GM23338 (cell line): Measurements from ENCODE around the gene PHF5A. TPM values are rescaled to one million over a fixed set of nuclear protein-coding genes. Genes with fewer than 3 reads are reported as not detected.

ENCODE experiments used
- ATAC-seq: fragments of 200-7000 bp; cut with Tn5 transposase; 3 replicates; pipeline ENCODE4 v1.9.1; 2020
- DNase-seq: peaks from one replicate; pipeline ENCODE4 v3.0.0-alpha.2; 2015; ENCODE audit warnings: low spot score
- H2AFZ ChIP-seq: fragments of 200-600 bp; sonication (generic); 2 replicates; pipeline ENCODE4 v1.8.0; 2016; ENCODE audit warnings: antibody characterized with exemption, mild to moderate bottlenecking, moderate library complexity
- H3F3A ChIP-seq: fragments of 200-600 bp; sonication (generic); replicated peaks from 2 replicates; pipeline ENCODE4 v1.8.0; 2017; ENCODE audit warnings: antibody characterized with exemption, mixed run types, low read depth
- H3K27ac ChIP-seq: fragments of 200-600 bp; sonication (generic); 2 replicates; pipeline ENCODE4 v1.6.1; 2016; ENCODE audit warnings: low read depth
- H3K27me3 ChIP-seq: fragments of 200-600 bp; sonication (generic); 2 replicates; pipeline ENCODE4 v1.8.0; 2016; ENCODE audit warnings: mild to moderate bottlenecking, mixed run types, moderate library complexity; ENCODE audit not compliant: insufficient read depth
- H3K36me3 ChIP-seq: fragments of 200-600 bp; sonication (generic); 2 replicates; pipeline ENCODE4 v1.8.0; 2016; ENCODE audit warnings: mild to moderate bottlenecking; ENCODE audit not compliant: insufficient read depth
- H3K4me1 ChIP-seq: fragments of 200-600 bp; sonication (generic); 2 replicates; pipeline ENCODE4 v1.8.0; 2016; ENCODE audit warnings: mild to moderate bottlenecking, moderate library complexity; ENCODE audit not compliant: insufficient read depth
- H3K4me2 ChIP-seq: fragments of 200-600 bp; sonication (generic); 2 replicates; pipeline ENCODE4 v1.7.1; 2017; ENCODE audit warnings: mixed run types
- H3K4me3 ChIP-seq: fragments of 200-600 bp; sonication (generic); 2 replicates; pipeline ENCODE4 v1.6.1; 2016; ENCODE audit warnings: mixed run types
- H3K79me2 ChIP-seq: fragments of 200-600 bp; sonication (generic); replicated peaks from 2 replicates; pipeline ENCODE4 v1.8.0; 2017; ENCODE audit warnings: mild to moderate bottlenecking; ENCODE audit not compliant: insufficient read depth
- H3K9me2 ChIP-seq: fragments of 200-600 bp; sonication (generic); 2 replicates; pipeline ENCODE4 v1.8.0; 2017; ENCODE audit not compliant: insufficient read depth
- H4K20me1 ChIP-seq: fragments of 200-600 bp; sonication (generic); replicated peaks from 2 replicates; pipeline ENCODE4 v1.8.0; 2017; ENCODE audit warnings: mild to moderate bottlenecking; ENCODE audit not compliant: insufficient read depth
- H3K27ac Mint-ChIP-seq: 2 replicates; pipeline ENCODE4 v1.8.0; 2020; ENCODE audit warnings: inconsistent platforms, mild to moderate bottlenecking, moderate library complexity, mixed read lengths
- H3K27me3 Mint-ChIP-seq: 3 replicates; pipeline ENCODE4 v1.8.0; 2022; ENCODE audit warnings: low read depth, mild to moderate bottlenecking, moderate library complexity, mixed read lengths, inconsistent platforms; ENCODE audit not compliant: insufficient read depth, poor library complexity
- H3K36me3 Mint-ChIP-seq: 3 replicates; pipeline ENCODE4 v1.8.0; 2021; ENCODE audit warnings: low read depth, mild to moderate bottlenecking, inconsistent platforms, moderate library complexity, mixed read lengths
- H3K4me1 Mint-ChIP-seq: 3 replicates; pipeline ENCODE4 v1.8.0; 2020; ENCODE audit warnings: mild to moderate bottlenecking, inconsistent platforms, mixed read lengths
- H3K4me3 Mint-ChIP-seq: 3 replicates; pipeline ENCODE4 v1.8.0; 2021; ENCODE audit warnings: moderate library complexity, mild to moderate bottlenecking, inconsistent platforms, mixed read lengths
- H3K9me3 Mint-ChIP-seq: 3 replicates; pipeline ENCODE4 v1.8.0; 2020; ENCODE audit warnings: moderate library complexity, mild to moderate bottlenecking, inconsistent platforms, mixed read lengths
- CREB1 ChIP-seq: fragments of 250-450 bp; sonication (Bioruptor Pico); IDR thresholded peaks from 2 replicates; pipeline ENCODE4 v1.5.0; 2020; ENCODE audit warnings: low read depth, mild to moderate bottlenecking, moderate library complexity
- CTCF ChIP-seq, 2 experiments: fragments of 200-600 bp in 1 of 2; sonication (generic) in 1 of 2; conservative IDR thresholded peaks; 2 replicates each; pipeline versions ENCODE4 v1.5.1 to v1.6.1; 2016 to 2017; ENCODE audit warnings: antibody characterized with exemption in 2 of 2, low read depth in 2 of 2, mild to moderate bottlenecking in 2 of 2, moderate library complexity in 1 of 2
- ETS1 ChIP-seq: IDR thresholded peaks from 2 replicates; pipeline ENCODE4 v1.6.1; 2016; ENCODE audit warnings: antibody characterized with exemption
- EZH2 ChIP-seq: fragments of 200-600 bp; sonication (generic); IDR thresholded peaks from one replicate; pipeline ENCODE4 v1.8.0; 2017; ENCODE audit warnings: antibody characterized with exemption, mild to moderate bottlenecking, low read depth; ENCODE audit not compliant: unreplicated experiment
- JUNB ChIP-seq: IDR thresholded peaks from one replicate; pipeline ENCODE4 v1.6.1; 2016; ENCODE audit warnings: antibody characterized with exemption; ENCODE audit not compliant: unreplicated experiment
- NANOG ChIP-seq: IDR thresholded peaks from 2 replicates; pipeline ENCODE4 v1.6.1; 2016; ENCODE audit warnings: antibody characterized with exemption, borderline replicate concordance
- POLR2AphosphoS5 ChIP-seq: IDR thresholded peaks from 2 replicates; pipeline ENCODE4 v1.6.1; 2016; ENCODE audit warnings: antibody characterized with exemption, low read depth
- REST ChIP-seq: IDR thresholded peaks from one replicate; pipeline ENCODE4 v1.6.1; 2018; ENCODE audit warnings: antibody characterized with exemption; ENCODE audit not compliant: unreplicated experiment
- ZNF114 ChIP-seq: fragments of 250-450 bp; sonication (Bioruptor Pico); IDR thresholded peaks from 2 replicates; pipeline ENCODE4 v1.5.0; 2020; ENCODE audit warnings: mild to moderate bottlenecking, moderate library complexity
- ZNF331 ChIP-seq: fragments of 250-450 bp; sonication (Bioruptor Pico); IDR thresholded peaks from 2 replicates; pipeline ENCODE4 v1.5.0; 2020; ENCODE audit warnings: low read depth, mild to moderate bottlenecking, moderate library complexity
- polyA plus RNA-seq: library from polyadenylated mRNA; unstranded; fragments of >200 nt; fragmentation: Nextera tagmentation; extraction: Ambion mirVana; gene quantifications from 2 replicates; pipeline ENCODE4 v1.2.1, GENCODE V29; 2016
- total RNA-seq: library from RNA; depleted of rRNA; stranded (reverse); fragments of >200 nt; shearing (Covaris generic); gene quantifications from 2 replicates; pipeline ENCODE4 v1.2.3, GENCODE V29; 2014

PHF5A gene
- total and polyA plus RNA-seq, 2 experiments from 2014 or later, result 49.4 to 115 TPM

GRCh38 chr22:41446639-41447434 lies 21.7 kb downstream of the PHF5A start, which contains the start of gene TOB2:
Gene TOB2, minus strand, starts transcription at chr22:41446801. Its CDS starts 9,456 bp downstream, at chr22:41437345.
- no peak within 1 kb of the TSS for H2AFZ ChIP-seq
- Mint-ChIP-seq H3K9me3 (peaks cover 3% of the 10 kb centered on the region; the same call in 1 of the 3 replicates), H3K36me3 (peaks cover 38% of the 10 kb centered on the region), H3K4me3 (peak within 1 kb of the TSS; percentile 99), H3K27ac (peak within 1 kb of the TSS; percentile 99), H3K4me1 (peaks cover 21% of the 10 kb centered on the region), H3K27me3 (peaks cover 36% of the 10 kb centered on the region)
- H3K9me2 ChIP-seq, result no peaks in the 10 kb centered on the region
- peak; percentile 100 for TF ChIP-seq POLR2AphosphoS5
- no peak for TF ChIP-seq ZNF114 (CRISPR knock-in tag)
- no peak for TF ChIP-seq EZH2
- TF ChIP-seq CREB1 (CRISPR knock-in tag), result peak; percentile 94
- peak; percentile 60; the same call in 1 of the 2 replicates for TF ChIP-seq ETS1
- peak; percentile 43 for TF ChIP-seq REST
- no peak for TF ChIP-seq NANOG
- TF ChIP-seq ZNF331 (CRISPR knock-in tag), result no peak
- TF ChIP-seq CTCF (conservative IDR thresholded peaks at IDR 0.05; ENCODE audit: low read depth in 2 of 2), result no peak
- no peak for TF ChIP-seq JUNB
- H3K36me3 ChIP-seq, result peaks cover 11% of the 10 kb centered on the region; the same call in 1 of the 2 replicates
- H3K79me2 ChIP-seq, result peaks cover 43% of the 10 kb centered on the region
- peak within 1 kb of the TSS; percentile 100 for H3K4me2 ChIP-seq
- ATAC-seq (peak; percentile 31), DNase-seq (peak; percentile 97)
- no peaks in the 10 kb centered on the region for H3K27me3 ChIP-seq
- H3K27ac ChIP-seq, result peak within 1 kb of the TSS; percentile 99
- peaks cover 17% of the 10 kb centered on the region for H3F3A ChIP-seq
- peak within 1 kb of the TSS; percentile 99 for H3K4me3 ChIP-seq
- peaks cover 19% of the 10 kb centered on the region for H4K20me1 ChIP-seq
- peaks cover 5% of the 10 kb centered on the region for H3K4me1 ChIP-seq
